Psoas muscle (tissue), 8 donors: ENCODE data around the gene GREB1L. TPM values are rescaled to one million over a fixed set of nuclear protein-coding genes. Genes with fewer than 3 reads are reported as not detected.

Experiments used
- ATAC-seq, 4 donors: fragments of 200-7000 bp; cut with Tn5 transposase; one replicate each; pipeline ENCODE4 v1.9.1; 2020; ENCODE audit warnings: moderate library complexity in 3 of 4, mild to moderate bottlenecking in 2 of 4
- DNase-seq, 2 donors: peaks; one replicate each; pipeline ENCODE4 v3.0.0-alpha.2; 2020
- H3K27ac ChIP-seq: fragments of 200-600 bp; one replicate; pipeline ENCODE4 v1.8.0; 2022
- H3K27me3 ChIP-seq, 3 donors: fragments of 200-600 bp in 1 of 3; one replicate each; pipeline versions ENCODE4 v1.6.1 to v1.8.0; 2013 to 2022; ENCODE audit warnings: low read length in 2 of 3, mild to moderate bottlenecking in 2 of 3, moderate library complexity in 1 of 3; ENCODE audit not compliant: insufficient read depth in 3 of 3
- H3K36me3 ChIP-seq, 2 donors: fragments of 200-600 bp in 1 of 2; one replicate each; pipeline versions ENCODE4 v1.6.1 to v1.8.0; 2013 to 2022; ENCODE audit warnings: low read depth in 1 of 2, mild to moderate bottlenecking in 1 of 2, moderate library complexity in 1 of 2; ENCODE audit not compliant: insufficient read depth in 1 of 2
- H3K4me1 ChIP-seq: fragments of 200-600 bp; one replicate; pipeline ENCODE4 v1.8.0; 2022
- H3K4me3 ChIP-seq: fragments of 200-600 bp; one replicate; pipeline ENCODE4 v1.8.0; 2022; ENCODE audit warnings: mild to moderate bottlenecking
- H3K9me3 ChIP-seq: fragments of 200-600 bp; one replicate; pipeline ENCODE4 v1.8.0; 2022
- CTCF ChIP-seq: fragments of 200-600 bp; IDR thresholded peaks from one replicate; pipeline ENCODE4 v1.8.0; 2022; ENCODE audit warnings: antibody characterized with exemption
- WGBS, 3 donors: extraction: QIAGEN DNeasy Blood & Tissue Kit; methylation state at CpG; one replicate each; pipeline versions ENCODE4 v1.1.6 to v1.1.7; 2013; 5-methylcytosine and 5-hydroxymethylcytosine counted together
- intact Hi-C, 2 donors: fragments of 100-400 bp; cut with DNase I; formaldehyde crosslinking; loops; one replicate each; pipeline versions ENCODE4 v1.11.0 to v1.14.2; 2022
- polyA plus RNA-seq, 3 donors: library from polyadenylated mRNA; stranded (reverse); fragments of 200-250 nt; gene quantifications; one replicate each; pipeline ENCODE4 v1.2.3, GENCODE V29; 2013
- total RNA-seq, 4 donors: library from RNA; stranded (reverse); fragmentation: NEBNext Ultra II Directional in 2 of 4; extraction: Animal tissue kit (Norgen Biotek cat#: 25700) in 2 of 4; gene quantifications; one replicate each; pipeline versions ENCODE4 v1.2.1 to v1.2.4, GENCODE V29; 2021 to 2023
- donor health status: healthy with polysubstance abuse.
- donor health status: DM: no; HTN: no; CAD: no; lungs with moderate emphysema.
- donor health status: Bipolar disorder and iron deficiency.
- donor health status: healthy.
- donor health status: DM: yes; HTN: yes; CAD: no.
- donor health status: DM: no; HTN: no; CAD: no.
- donor health status: DM: no; HTN: no; CAD: no.
- donor health status: DM: yes; HTN: yes; CAD: no.

GREB1L gene
- total and polyA plus RNA-seq, 7 donors: 0.59 to 11.3 (median 8.9) TPM

- WGBS, 3 donors: 88 to 96% (median 91%) methylated on average over 3 of the region's 3 CpGs
- intact Hi-C loops: loop anchor here in 1 of 2 donors (5.0 kb wide), 2 partner anchors 36 to 49 kb away; no protein-coding TSS in a partner anchor
- H3K27ac ChIP-seq: no peak overlapping the region
- TF ChIP-seq CTCF: no peak
- DNase-seq (no peak), ATAC-seq (no peak)
- H3K36me3 ChIP-seq: peaks cover 5 to 88% of the 10 kb centered on the region in 2 donors
- H3K9me3 ChIP-seq: no peaks in the 10 kb centered on the region
- H3K4me3 ChIP-seq: no peak overlapping the region
- no peaks in the 10 kb centered on the region for H3K4me1 ChIP-seq
- H3K27me3 ChIP-seq: no peaks in the 10 kb centered on the region
These were observed 296.2 kb downstream of the GREB1L start for GRCh38 chr18:21538230-21538629.

GRCh38 chr18:21546423-21546822 lies 304.4 kb downstream of the GREB1L start:
- Histone ChIP-seq H3K4me3 (no peak overlapping the region), H3K27ac (no peak overlapping the region), H3K4me1 (no peaks in the 10 kb centered on the region), H3K36me3 (peaks cover 0 to 64% of the 10 kb centered on the region in 2 donors), H3K27me3 (no peaks in the 10 kb centered on the region), H3K9me3 (no peaks in the 10 kb centered on the region)
- DNase-seq (no peak), ATAC-seq (no peak)
- 92 to 95% (median 95%) methylated on average over 5 of the region's 5 CpGs for WGBS, 3 donors
- intact Hi-C loops: no loop called here
- TF ChIP-seq CTCF: no peak

DNA sequence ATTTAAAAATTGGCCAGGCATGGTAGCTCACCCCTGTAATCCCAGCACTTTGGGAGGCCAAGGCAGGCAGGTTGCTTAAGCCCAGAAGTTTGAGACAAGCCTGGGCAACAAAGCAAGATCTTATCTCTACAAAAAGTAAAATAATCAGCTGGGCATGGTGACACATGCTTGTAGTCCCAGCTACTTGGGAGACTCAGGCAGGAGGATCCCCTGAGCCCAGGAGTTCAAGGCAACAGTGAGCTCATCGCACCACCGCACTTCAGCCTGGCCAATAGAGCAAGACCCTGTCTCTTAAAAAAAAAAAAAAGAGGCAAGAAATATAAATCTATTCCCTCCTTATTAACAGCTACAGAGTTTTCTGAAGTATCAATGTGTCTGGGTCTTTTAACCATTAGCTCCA lies 306.6 kb downstream of the GREB1L start:
- TF ChIP-seq CTCF: no peak
- Histone ChIP-seq H3K36me3 (peaks cover 0 to 73% of the 10 kb centered on the region in 2 donors), H3K27me3 (no peaks in the 10 kb centered on the region), H3K4me1 (no peaks in the 10 kb centered on the region), H3K27ac (no peak overlapping the region), H3K9me3 (no peaks in the 10 kb centered on the region), H3K4me3 (no peak overlapping the region)
- DNase-seq: no peak
- intact Hi-C loops: no loop called here
- 97 to 100% (median 97%) methylated on average over 2 of the region's 2 CpGs for WGBS, 3 donors
- ATAC-seq: no peak

DNA sequence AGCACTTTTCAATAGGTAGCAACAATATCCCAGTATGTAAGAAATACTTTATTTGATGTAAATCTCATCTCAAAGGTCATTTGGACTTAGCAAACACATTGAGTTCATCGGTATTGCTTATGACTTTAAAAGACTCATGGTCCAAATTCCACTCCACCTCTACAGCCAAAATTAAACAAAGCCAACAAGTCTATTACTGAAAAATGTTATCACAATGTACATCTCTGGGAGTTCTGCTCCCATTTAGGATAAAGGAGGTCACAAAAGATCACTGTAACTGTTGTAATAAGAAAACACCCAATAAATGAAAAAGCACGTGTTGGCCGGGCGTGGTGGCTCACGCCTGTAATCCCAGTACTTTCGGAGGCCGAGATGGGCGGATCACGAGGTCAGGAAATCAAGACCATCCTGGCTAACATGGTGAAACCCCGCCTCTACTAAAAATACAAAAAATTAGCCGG lies 308.5 kb downstream of the GREB1L start:
- ATAC-seq (no peak), DNase-seq (no peak)
- Histone ChIP-seq H3K4me1 (no peaks in the 10 kb centered on the region), H3K36me3 (peaks cover 0 to 78% of the 10 kb centered on the region in 2 donors), H3K4me3 (no peak overlapping the region), H3K9me3 (no peaks in the 10 kb centered on the region), H3K27ac (no peak overlapping the region), H3K27me3 (no peaks in the 10 kb centered on the region)
- no peak for TF ChIP-seq CTCF
- intact Hi-C loops: no loop called here
- WGBS, 3 donors: 84 to 91% (median 89%) methylated on average over 11 of the region's 11 CpGs

DNA sequence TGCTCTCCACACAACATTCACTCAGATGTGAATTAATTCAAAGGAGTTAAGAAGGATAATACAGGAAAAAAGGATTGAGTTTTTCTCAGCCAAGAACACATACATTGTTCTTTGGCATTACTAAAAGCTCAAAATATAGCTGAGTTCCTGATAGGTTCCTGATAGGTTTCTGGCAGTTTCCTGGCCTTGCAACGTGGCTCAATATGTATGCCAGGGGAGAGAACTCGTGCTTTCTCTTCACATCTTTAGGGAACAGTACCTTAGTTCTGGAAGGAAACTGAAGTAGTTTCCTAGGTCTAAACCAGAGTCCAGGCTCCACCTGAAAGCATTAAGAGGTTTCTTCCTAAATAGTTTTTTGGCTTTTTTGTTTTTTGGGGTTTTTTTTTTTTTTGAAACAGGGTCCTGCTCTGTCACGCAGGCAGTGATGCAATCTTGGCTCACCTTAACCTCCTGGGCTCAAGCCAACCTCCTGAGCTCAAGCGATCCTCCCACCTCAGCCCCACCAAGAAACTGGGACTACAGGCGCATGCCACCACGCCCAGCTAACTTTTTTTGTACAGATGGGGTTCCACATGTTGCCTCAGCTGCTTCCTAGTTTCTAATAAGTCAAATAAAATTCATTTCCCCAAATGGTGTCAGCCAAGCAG lies 315.7 kb downstream of the GREB1L start:
- WGBS, 3 donors: 63 to 80% (median 63%) methylated on average over 6 of the region's 6 CpGs
- TF ChIP-seq CTCF: no peak
- peak in 1 of 4 donors; percentile 30 for ATAC-seq
- no peaks in the 10 kb centered on the region for H3K27me3 ChIP-seq
- intact Hi-C loops: no loop called here
- H3K27ac ChIP-seq: no peak overlapping the region
- no peak for DNase-seq
- peaks cover 2 to 91% of the 10 kb centered on the region in 2 donors for H3K36me3 ChIP-seq
- no peaks in the 10 kb centered on the region for H3K9me3 ChIP-seq
- H3K4me1 ChIP-seq: no peaks in the 10 kb centered on the region
- no peak overlapping the region for H3K4me3 ChIP-seq
